HG03354 (cell line): ENCODE results near the gene PPM1B.
A peak's percentile ranks its signal among the peaks of the same experiment; 100 is the strongest.
"Not testable (repeated sequence)": the region's sequence is repeated elsewhere in the genome, so short reads cannot be mapped to it uniquely, and the experiment has no call there.

Experiments used
- ATAC-seq: cut with Tn5 transposase; IDR thresholded peaks from one replicate; pipeline ENCODE4 v1.9.1; 2021; ENCODE audit warnings: mild to moderate bottlenecking; ENCODE audit not compliant: unreplicated experiment, poor library complexity, severe bottlenecking

Gene PPM1B

DNA sequence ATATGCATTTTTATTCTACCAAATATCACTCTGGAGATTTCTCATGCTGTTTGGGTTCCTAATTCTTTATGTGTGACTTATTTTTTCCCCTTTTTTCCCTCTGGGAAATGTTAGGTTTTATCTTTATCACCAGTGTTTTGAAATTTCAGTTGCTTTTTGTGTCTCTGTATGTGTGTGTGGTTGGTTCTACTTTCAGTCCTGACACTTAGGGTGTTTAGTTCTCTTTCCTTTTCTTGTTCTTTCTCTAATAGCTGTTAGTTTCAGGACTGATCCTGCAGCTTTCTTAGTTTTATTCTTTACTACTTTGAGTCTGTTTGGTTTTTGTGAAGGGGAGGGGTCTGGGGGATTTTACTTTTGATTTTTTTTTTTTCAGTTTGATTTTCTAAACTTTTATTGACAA is 23.1 kb downstream of the PPM1B start:
- ATAC-seq: peak; percentile 93

DNA sequence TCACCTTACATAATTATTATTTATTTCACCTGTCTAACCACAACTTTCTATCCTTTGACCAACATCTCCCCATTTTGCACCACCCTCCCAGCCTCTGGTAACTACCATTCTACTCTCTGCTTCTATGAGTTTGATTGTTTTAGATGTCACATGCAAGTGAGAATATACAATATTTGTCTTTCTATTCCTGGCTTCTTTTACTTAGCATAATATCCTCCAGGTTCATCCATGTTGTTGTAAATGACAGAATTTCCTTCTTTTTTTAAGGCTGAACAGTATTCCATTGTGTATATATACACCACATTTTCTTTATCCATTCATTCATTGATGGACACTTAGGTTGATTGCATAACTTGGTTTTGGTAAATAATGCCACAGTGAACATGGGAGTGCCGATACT is 24.0 kb downstream of the PPM1B start:
- no peak for ATAC-seq

DNA sequence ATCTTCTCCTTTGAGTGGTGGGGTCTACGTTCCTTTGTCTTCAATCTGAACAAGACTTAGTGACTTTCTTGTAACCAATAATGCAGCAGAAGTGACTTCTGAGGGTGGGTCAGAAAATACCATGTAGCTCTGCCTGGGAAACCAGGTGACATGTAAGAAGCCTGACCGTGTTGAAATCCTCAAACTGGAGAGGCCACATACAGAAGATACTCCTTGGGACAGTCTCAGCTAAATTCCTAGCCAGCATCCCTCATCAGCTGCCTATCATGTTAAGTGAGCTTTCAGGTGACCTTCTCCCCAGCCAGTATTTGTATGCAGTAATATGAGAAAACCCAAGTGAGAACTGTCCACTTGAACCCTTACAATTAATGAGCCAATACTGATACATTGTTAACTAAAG is 27.0 kb downstream of the PPM1B start:
- no peak for ATAC-seq

DNA sequence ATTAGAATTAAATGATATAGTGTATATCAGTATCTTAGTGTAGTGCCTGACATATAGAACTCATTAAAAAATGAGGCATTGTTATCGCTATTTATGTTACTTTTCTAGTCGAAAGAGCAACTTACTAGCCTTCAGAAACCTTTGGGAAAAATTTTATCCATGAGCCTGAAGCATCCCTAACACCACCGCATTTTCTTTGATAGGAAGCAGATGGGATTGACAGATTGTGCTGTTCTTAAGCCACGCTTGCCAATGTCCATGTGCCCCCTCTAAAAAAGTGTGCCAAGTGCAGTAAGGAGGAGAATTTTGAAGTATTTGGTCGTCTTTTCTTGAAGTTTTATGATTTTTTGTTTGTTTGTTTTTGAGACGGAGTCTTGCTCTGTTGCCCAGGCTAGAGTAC is 29.1 kb downstream of the PPM1B start:
- no peak for ATAC-seq

DNA sequence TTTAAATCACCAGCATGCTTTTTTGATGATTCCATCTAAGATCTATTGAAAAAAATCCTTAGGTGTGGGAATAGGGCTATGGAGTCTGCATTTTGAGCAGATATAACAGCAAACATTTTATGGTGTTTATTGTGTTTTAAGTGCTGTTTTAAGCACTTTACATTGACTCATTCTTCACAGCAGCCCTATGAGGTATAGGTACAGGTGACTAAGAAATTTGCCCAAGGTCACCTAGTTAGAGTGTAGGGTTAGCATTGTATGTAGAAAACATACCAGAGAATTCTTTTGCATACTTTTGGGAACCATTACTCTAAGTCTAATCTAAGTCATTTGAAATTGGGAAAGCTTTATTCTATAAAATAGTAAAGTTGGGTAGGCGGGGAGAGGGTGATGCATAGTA is 31.3 kb downstream of the PPM1B start:
- ATAC-seq: no peak

DNA sequence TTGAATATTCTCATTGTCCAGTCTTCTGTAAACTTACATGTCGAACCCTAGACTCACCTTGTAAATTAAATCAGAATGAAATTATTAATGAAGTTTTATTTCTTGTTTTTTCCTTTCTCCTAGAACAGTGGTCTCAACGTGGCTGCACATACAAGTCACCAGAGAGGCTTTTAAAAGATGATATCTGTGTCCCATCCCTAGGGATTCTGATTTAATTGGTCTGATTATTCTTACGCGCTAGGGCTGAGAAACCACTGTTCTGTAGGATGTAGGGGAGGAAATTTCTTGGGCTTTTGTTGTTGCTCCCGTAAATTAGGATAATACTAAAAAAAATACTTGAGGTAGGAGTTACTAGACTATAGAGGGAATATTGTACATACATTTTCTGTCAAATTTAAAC is 32.1 kb downstream of the PPM1B start:
- no peak for ATAC-seq

DNA sequence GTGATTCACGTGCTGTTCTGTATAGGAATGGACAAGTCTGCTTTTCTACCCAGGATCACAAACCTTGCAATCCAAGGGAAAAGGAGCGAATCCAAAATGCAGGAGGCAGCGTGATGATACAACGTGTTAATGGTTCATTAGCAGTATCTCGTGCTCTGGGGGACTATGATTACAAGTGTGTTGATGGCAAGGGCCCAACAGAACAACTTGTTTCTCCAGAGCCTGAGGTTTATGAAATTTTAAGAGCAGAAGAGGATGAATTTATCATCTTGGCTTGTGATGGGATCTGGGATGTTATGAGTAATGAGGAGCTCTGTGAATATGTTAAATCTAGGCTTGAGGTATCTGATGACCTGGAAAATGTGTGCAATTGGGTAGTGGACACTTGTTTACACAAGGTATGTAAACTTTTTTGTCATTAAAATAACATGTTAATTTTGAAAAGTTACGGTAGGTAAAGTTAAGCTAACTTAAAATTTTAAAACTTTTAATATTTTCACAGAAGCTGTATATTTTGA is 33.0 kb downstream of the PPM1B start:
- no peak for ATAC-seq

DNA sequence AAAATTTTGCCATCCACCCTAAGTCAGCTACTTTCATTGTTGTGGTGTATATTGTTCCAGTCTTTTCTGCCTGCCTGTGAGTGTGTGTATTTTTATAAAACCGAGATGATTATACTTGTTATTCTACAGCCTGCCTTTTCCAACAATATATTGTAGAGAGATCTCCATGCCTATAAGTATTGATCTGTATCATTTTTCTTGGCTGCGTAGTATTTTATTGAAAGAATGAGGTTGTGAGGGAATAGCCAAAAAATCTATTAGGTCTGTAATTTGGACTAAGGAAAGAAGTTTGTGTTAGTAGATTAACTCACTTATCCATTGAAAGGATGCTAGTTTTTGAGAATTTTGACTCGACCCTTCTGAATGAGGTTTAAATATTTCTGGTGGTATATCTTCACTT is 34.9 kb downstream of the PPM1B start:
- ATAC-seq: no peak

DNA sequence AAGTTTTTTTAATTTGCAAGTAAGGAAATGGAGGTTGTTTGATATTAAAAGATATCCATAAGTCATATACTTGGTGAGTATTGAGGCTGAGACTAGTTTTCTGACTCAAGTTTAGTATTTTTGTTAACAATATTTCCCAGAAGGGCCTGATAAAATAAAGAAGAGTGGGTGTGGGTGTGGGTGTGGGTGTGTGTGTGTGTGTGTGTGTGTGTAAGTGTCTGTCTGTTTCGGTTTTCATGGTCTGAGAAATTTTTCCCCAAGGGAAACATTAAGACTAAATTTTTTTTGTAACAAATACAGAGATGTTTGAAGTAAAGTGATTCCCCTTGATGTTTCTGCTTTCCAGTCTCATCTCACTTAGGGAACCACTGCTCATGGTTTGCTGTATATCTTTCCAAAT is 36.5 kb downstream of the PPM1B start:
- no peak for ATAC-seq

DNA sequence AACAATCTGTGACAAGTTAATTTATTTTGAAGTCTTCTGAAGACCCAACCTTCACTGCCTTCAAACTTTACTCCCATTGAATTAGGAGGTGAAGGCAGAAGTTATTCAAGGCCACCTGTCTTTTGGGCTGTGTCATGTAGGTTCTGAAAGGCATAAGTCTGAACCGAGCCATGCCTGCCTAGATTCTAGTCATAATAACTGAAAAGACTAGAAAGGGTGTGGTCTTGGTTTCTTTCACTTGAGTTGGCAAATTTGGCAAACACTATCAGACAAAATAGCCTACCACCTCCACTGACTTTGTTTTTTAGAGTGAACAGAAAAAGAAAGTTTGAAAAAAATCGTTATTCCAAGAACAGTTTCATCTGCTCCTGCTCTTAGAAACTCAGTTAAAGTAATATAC is 38.4 kb downstream of the PPM1B start:
- ATAC-seq: no peak

DNA sequence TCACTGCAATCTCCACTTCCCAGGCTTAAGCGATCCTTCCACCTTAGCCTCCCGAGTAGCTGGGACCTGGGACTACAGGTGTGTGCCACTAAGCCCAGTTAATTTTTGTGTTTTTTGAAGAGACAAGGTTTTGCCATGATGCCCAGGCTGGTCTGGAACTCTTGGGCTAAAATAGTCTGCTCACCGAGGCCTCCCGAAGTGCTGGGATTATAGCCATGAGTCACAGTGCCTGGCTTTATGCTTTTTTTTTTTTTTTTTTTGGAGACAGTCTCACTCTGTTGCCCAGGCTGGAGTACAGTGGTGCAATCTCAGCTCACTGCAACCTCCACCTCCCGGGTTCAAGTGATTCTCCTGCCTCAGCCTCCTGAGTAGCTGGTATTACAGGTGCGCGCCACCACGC is 39.0 kb downstream of the PPM1B start:
- ATAC-seq: not testable (repeated sequence)

DNA sequence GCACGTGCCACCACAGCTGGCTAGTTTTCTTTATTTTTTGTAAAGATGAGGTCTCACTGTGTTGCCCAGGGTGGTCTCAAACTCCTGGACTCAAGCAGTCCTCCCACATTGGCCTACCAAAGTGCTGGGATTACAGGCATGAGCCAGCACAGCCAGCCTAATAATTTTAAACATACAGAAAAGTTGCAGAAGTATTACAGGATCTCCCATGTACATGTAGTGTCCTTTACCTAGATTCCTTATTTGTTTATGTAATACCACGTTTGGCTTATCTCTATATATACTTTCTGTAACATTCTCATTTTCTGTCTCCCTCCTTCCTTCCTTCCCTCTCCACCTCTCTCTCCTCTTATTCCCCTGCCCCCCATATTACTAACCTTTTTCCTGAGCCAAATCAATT is 41.7 kb downstream of the PPM1B start:
- no peak for ATAC-seq

DNA sequence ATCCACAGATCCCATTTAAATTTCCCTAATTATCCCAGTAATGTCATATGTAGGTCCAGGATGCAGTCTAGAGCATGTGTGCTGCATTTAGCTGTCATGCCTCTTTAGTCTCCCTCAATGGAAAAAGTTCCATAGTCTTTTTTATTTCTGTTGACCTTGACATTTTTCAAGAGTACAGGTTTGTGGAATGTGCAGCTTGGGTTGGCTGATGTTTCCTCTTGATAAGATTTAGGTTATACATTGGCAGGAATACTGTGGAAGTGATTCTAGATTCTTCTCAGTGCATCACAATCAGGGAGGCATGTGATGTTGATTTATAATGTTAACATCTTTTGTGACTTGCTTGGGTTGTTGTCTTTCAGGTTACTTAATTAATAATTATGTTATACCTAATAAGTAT is 42.5 kb downstream of the PPM1B start:
- no peak for ATAC-seq

DNA sequence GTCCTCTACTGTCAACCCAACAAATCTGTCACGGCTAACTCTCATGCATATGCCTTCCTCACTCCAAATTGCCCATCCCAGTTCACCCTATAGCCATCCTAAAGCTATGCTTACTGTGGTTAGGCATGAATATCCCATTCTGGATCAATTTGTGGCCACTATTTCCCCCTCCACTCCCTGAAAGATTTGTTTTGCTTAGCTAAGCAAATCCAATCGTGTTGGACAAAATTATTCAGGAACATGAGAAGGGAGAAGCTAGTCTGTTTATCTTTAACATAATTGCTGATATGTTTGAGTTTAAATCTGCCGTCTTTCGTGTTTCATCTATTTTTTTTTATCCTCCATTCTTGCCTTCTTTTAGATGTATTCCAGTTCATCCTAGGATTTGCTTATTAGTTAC is 43.6 kb downstream of the PPM1B start:
- no peak for ATAC-seq

DNA sequence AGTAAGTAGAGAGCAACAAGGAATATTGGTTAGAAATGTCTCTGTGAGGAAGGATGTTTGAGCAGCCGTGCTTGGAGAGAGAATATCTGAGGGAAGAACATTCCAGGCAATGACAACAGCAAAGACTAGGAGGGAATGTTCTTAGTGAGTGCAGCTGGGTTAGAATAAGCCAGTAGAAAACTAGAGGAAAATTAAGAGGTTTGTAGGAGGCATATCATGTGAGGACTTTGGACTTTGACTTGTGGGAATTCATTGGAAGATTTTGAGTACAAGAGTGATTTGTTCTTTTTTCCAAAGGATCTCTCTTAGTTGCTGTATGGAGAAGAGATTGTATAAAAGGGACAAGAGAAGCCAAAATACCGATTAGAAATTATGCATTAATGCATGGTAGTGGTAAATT is 47.2 kb downstream of the PPM1B start:
- ATAC-seq: no peak

DNA sequence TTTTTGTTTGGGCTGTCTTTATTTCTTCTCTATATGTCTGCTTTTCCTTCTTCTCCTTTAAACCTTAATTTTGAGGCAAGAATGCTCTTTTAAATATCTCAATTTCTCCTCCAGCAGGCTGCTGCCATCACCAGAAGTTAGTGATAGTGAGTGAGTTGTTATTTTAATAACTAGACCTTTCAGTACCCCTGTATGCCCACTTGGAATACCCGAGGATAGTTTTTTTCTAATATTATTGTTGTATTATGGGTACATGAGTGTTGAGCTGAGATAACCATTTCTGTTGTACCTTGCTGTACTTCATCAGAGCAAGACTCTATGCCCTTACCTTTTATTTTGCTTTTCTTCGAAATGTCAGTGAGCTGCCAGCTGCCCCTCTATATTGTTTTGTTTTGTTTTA is 50.1 kb downstream of the PPM1B start:
- no peak for ATAC-seq

DNA sequence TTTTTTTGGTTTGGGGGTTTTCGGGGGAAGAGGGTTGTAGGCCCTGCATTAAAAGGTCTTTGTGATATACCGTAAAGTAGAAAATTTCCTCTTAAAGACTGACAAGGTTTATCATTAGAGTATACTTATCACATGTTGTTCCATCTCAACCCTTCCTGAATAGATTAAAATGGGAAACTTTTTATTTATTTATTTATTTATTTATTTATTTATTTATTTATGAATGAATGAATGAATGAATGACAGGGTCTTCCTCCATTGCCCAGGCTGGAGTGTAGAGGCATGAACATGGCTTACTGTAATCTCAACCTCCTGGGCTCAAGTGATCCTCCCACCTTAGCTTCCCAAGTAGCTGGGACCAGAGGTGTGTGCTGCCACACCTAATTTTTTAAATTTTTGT is 58.1 kb downstream of the PPM1B start:
- no peak for ATAC-seq

DNA sequence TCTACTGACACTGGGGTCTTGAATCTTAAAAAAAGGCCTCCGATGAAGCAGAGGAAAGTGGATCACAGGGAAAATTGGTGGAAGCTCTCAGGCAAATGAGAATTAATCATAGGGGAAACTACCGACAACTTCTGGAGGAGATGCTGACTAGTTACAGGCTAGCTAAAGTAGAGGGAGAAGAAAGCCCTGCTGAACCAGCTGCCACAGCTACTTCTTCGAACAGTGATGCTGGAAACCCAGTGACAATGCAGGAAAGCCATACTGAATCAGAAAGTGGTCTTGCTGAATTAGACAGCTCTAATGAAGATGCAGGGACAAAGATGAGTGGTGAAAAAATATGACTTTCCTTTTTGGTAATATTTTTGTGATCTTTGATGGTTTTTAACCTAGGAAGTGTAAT is 61.7 kb downstream of the PPM1B start:
- no peak for ATAC-seq

DNA sequence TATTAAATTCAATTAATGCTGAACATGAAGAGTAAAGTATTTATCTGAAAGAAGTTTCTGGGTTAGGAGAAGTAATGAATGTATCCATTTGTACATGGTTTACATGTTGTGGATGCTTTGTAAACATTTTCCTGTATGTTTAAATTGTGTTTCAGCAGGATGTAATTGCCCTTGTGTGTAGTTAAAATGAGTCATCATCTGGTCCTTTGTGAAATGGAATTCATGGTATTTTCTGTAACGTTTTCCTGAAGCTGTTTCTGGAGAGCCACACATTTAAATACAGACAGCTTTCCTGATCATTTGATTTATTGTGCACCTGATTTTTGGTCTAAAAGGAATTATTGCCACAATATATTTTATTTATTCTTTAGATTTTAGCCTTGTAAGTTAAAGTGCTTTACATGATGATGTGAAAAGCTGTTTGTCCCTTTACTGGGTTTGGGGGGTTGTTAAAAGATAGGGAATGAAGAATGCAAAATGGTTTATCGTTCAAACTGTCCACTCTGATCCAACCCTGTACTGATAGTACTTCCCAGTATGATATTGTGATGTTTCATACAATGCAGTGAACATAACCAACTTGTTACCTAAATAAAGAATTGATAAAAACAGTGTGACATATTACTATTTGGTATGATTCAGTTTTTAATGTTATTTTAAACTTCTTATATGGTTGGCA is 64.9 kb downstream of the PPM1B start:
- ATAC-seq: no peak

DNA sequence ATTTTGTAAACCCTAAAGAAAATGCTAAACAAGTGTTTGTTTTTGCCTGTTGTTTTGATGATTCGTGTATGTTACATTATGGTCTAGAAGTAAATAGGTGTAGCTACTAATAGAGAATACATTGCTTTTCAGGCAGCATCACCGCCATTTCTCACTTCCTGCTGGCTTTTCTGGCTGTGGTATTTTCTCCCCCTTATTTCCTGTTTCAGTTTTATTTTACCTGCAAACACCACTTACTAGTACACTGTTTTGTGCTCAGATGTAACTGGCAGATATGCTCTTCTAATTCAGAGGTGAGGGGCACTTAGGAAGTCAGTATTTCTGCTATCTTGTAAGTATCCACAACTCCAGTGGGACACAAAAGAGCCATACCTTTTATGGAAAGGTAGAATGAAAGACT is 68.5 kb downstream of the PPM1B start:
- no peak for ATAC-seq

DNA sequence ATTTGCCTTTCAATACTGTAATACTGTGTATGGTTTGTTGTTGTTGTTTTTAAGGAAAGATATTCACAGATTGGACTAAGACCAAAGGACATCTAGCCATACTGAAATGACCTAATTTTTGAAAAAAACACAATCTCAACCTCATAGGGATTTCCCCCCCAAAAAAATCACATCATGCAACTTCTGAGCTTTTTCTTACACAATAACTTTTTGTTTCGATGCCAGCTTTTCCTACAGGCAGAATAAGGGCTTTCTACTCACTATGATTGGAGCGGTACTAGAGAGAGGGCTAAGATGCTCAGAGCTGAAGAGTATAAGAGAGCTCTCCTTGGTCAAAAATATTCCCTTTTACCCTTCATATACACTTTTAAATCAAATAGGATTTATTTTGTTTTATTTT is 74.2 kb downstream of the PPM1B start:
- no peak for ATAC-seq
